Astrocyte (in vitro differentiated cells and primary cell): ENCODE measurements around the gene RRAGC. TPM values are rescaled to one million over a fixed set of nuclear protein-coding genes. Genes with fewer than 3 reads are reported as not detected.

Experiments used
- DNase-seq: peaks from one replicate; pipeline ENCODE4 v3.0.0-alpha.2; 2010; ENCODE audit warnings: low read depth
- FAIRE-seq: peaks from 2 replicates; lab custom pipeline; 2011; peaks lifted over from hg19 to GRCh38; lab: Jason Lieb, UNC
- H2AFZ ChIP-seq: 2 replicates; pipeline ENCODE4 v1.6.0; 2012; ENCODE audit warnings: low read depth, low read length, inconsistent platforms
- H3K27ac ChIP-seq: 2 replicates; pipeline ENCODE4 v1.5.1; 2011; ENCODE audit warnings: low read depth, low read length, inconsistent platforms
- H3K27me3 ChIP-seq: 2 replicates; pipeline ENCODE4 v1.6.0; 2011; ENCODE audit warnings: low read length, inconsistent platforms; ENCODE audit not compliant: insufficient read depth
- H3K36me3 ChIP-seq: 2 replicates; pipeline ENCODE4 v1.5.1; 2011; ENCODE audit warnings: low read length, inconsistent platforms; ENCODE audit not compliant: insufficient read depth
- H3K4me1 ChIP-seq: 2 replicates; pipeline ENCODE4 v1.5.1; 2011; ENCODE audit warnings: low read length, inconsistent platforms; ENCODE audit not compliant: insufficient read depth
- H3K4me2 ChIP-seq: 2 replicates; pipeline ENCODE4 v1.6.0; 2012; ENCODE audit warnings: low read length, inconsistent platforms
- H3K4me3 ChIP-seq: 2 replicates; pipeline ENCODE4 v1.5.1; 2011; ENCODE audit warnings: low read depth, mild to moderate bottlenecking, low read length, inconsistent platforms; ENCODE audit not compliant: insufficient read depth
- H3K79me2 ChIP-seq: 2 replicates; pipeline ENCODE4 v1.6.0; 2012; ENCODE audit warnings: mild to moderate bottlenecking, low read length, inconsistent platforms; ENCODE audit not compliant: insufficient read depth
- H3K9ac ChIP-seq: 2 replicates; pipeline ENCODE4 v1.6.0; 2012; ENCODE audit warnings: mild to moderate bottlenecking, low read length, inconsistent platforms
- H3K9me3 ChIP-seq: 2 replicates; pipeline ENCODE4 v1.5.1; 2012; ENCODE audit warnings: low read depth, mild to moderate bottlenecking, low read length, inconsistent platforms; ENCODE audit not compliant: insufficient read depth
- H4K20me1 ChIP-seq: 2 replicates; pipeline ENCODE4 v1.6.0; 2012; ENCODE audit warnings: low read length, inconsistent platforms; ENCODE audit not compliant: insufficient read depth
- H3K27ac Mint-ChIP-seq: one replicate; pipeline ENCODE4 v1.8.0; 2021; ENCODE audit warnings: mild to moderate bottlenecking, mixed read lengths; ENCODE audit not compliant: unreplicated experiment
- H3K27me3 Mint-ChIP-seq: one replicate; pipeline ENCODE4 v1.8.0; 2021; ENCODE audit warnings: low read depth, mixed read lengths; ENCODE audit not compliant: unreplicated experiment
- H3K36me3 Mint-ChIP-seq: one replicate; pipeline ENCODE4 v1.8.0; 2021; ENCODE audit warnings: low read depth, mixed read lengths; ENCODE audit not compliant: unreplicated experiment
- H3K4me1 Mint-ChIP-seq: one replicate; pipeline ENCODE4 v1.8.0; 2021; ENCODE audit warnings: low read depth, mixed read lengths; ENCODE audit not compliant: unreplicated experiment
- H3K4me3 Mint-ChIP-seq: one replicate; pipeline ENCODE4 v1.8.0; 2021; ENCODE audit warnings: mild to moderate bottlenecking, moderate library complexity, mixed read lengths; ENCODE audit not compliant: unreplicated experiment
- H3K9me3 Mint-ChIP-seq: one replicate; pipeline ENCODE4 v1.8.0; 2021; ENCODE audit warnings: mild to moderate bottlenecking, mixed read lengths; ENCODE audit not compliant: unreplicated experiment
- CTCF ChIP-seq: IDR thresholded peaks from 2 replicates; pipeline ENCODE4 v1.5.1; 2011; ENCODE audit warnings: low read depth, mild to moderate bottlenecking, inconsistent platforms, low read length, moderate library complexity; ENCODE audit not compliant: insufficient read depth
- EZH2 ChIP-seq: IDR thresholded peaks from 2 replicates; pipeline ENCODE4 v1.6.1; 2012; ENCODE audit warnings: mild to moderate bottlenecking, low read length, inconsistent platforms; ENCODE audit not compliant: insufficient read depth
- total RNA-seq: library from RNA; stranded (reverse); gene quantifications from 2 replicates; pipeline ENCODE4 v1.2.1, GENCODE V29; 2021

RRAGC gene
- total RNA-seq, 1 donor from 2014 or later: 37.3 TPM

GRCh38 chr1:38791892-38792291, 67.7 kb downstream of the RRAGC start:
- H3K27ac ChIP-seq: no peak overlapping the region
- DNase-seq: no peak
- no peaks in the 10 kb centered on the region for H3K36me3 ChIP-seq
- no peaks in the 10 kb centered on the region for H3K4me1 ChIP-seq
- H3K9me3 ChIP-seq: no peaks in the 10 kb centered on the region
- H3K27me3 ChIP-seq: peaks cover 32% of the 10 kb centered on the region
- H3K4me2 ChIP-seq: no peak overlapping the region
- Mint-ChIP-seq H3K27ac (no peak overlapping the region), H3K9me3 (peaks cover 10% of the 10 kb centered on the region), H3K4me1 (no peaks in the 10 kb centered on the region), H3K4me3 (no peak overlapping the region), H3K36me3 (no peaks in the 10 kb centered on the region), H3K27me3 (peaks cover 26% of the 10 kb centered on the region)
- no peak for FAIRE-seq
- no peak overlapping the region for H3K4me3 ChIP-seq
- TF ChIP-seq EZH2 (no peak), CTCF (no peak)
- no peak overlapping the region for H3K9ac ChIP-seq
- H4K20me1 ChIP-seq: no peaks in the 10 kb centered on the region
- no peak overlapping the region for H2AFZ ChIP-seq
- no peaks in the 10 kb centered on the region for H3K79me2 ChIP-seq

GRCh38 chr1:38791164-38791515, 68.4 kb downstream of the RRAGC start:
- no peaks in the 10 kb centered on the region for H3K36me3 ChIP-seq
- Mint-ChIP-seq H3K27me3 (peaks cover 30% of the 10 kb centered on the region), H3K36me3 (no peaks in the 10 kb centered on the region), H3K9me3 (peaks cover 10% of the 10 kb centered on the region), H3K4me1 (no peaks in the 10 kb centered on the region), H3K27ac (no peak overlapping the region), H3K4me3 (no peak overlapping the region)
- no peaks in the 10 kb centered on the region for H4K20me1 ChIP-seq
- no peak overlapping the region for H2AFZ ChIP-seq
- no peak overlapping the region for H3K27ac ChIP-seq
- FAIRE-seq (no peak), DNase-seq (no peak)
- no peak overlapping the region for H3K9ac ChIP-seq
- H3K4me1 ChIP-seq: no peaks in the 10 kb centered on the region
- H3K27me3 ChIP-seq: peaks cover 32% of the 10 kb centered on the region
- H3K79me2 ChIP-seq: no peaks in the 10 kb centered on the region
- H3K9me3 ChIP-seq: no peaks in the 10 kb centered on the region
- no peak overlapping the region for H3K4me3 ChIP-seq
- H3K4me2 ChIP-seq: no peak overlapping the region
- TF ChIP-seq EZH2 (no peak), CTCF (no peak)

- Mint-ChIP-seq H3K27me3 (peaks cover 33% of the 10 kb centered on the region), H3K36me3 (no peaks in the 10 kb centered on the region), H3K27ac (no peak overlapping the region), H3K9me3 (peaks cover 10% of the 10 kb centered on the region), H3K4me3 (no peak overlapping the region), H3K4me1 (no peaks in the 10 kb centered on the region)
- Histone ChIP-seq H3K4me2 (no peak overlapping the region), H3K9me3 (no peaks in the 10 kb centered on the region), H2AFZ (no peak overlapping the region), H3K36me3 (no peaks in the 10 kb centered on the region), H3K27me3 (peaks cover 31% of the 10 kb centered on the region), H3K9ac (no peak overlapping the region), H4K20me1 (no peaks in the 10 kb centered on the region), H3K4me3 (no peak overlapping the region), H3K79me2 (no peaks in the 10 kb centered on the region), H3K4me1 (no peaks in the 10 kb centered on the region), H3K27ac (no peak overlapping the region)
- FAIRE-seq: no peak
- DNase-seq: no peak
- TF ChIP-seq CTCF: no peak
- no peak for TF ChIP-seq EZH2
Observed at GRCh38 chr1:38790422-38791163, 69.0 kb downstream of the RRAGC start.
